Measurements from ENCODE around the gene CTNNA3.
A peak's percentile ranks its signal among the peaks of the same experiment; 100 is the strongest.

The CTNNA3 gene

GRCh38 chr10:67664942-67665341 is 31.1 kb downstream of the CTNNA3 start:
- no peak for DNase-seq

- DNase-seq, result no peak
These were observed 32.4 kb downstream of the CTNNA3 start for GRCh38 chr10:67663449-67664087.

- DNase-seq, result no peak
These were observed 33.6 kb downstream of the CTNNA3 start for GRCh38 chr10:67662415-67662814.

GRCh38 chr10:67659497-67659896 is 36.5 kb downstream of the CTNNA3 start:
- DNase-seq, result no peak

GRCh38 chr10:67657775-67658174 is 38.2 kb downstream of the CTNNA3 start:
- no peak for DNase-seq

GRCh38 chr10:67650558-67650957 is 45.4 kb downstream of the CTNNA3 start:
- no peak for DNase-seq

- DNase-seq, result no peak
These were observed 47.3 kb downstream of the CTNNA3 start for GRCh38 chr10:67648613-67649229.

GRCh38 chr10:67630904-67631303 is 65.1 kb downstream of the CTNNA3 start:
- no peak for DNase-seq

GRCh38 chr10:67629461-67629971 is 66.5 kb downstream of the CTNNA3 start:
- DNase-seq, result no peak

GRCh38 chr10:67622984-67623383 is 73.0 kb downstream of the CTNNA3 start:
- no peak for DNase-seq

GRCh38 chr10:67622511-67622910 is 73.5 kb downstream of the CTNNA3 start:
- DNase-seq, result no peak

GRCh38 chr10:67621834-67622233 is 74.2 kb downstream of the CTNNA3 start:
- DNase-seq, result no peak

- DNase-seq, result no peak
These were observed 77.9 kb downstream of the CTNNA3 start for GRCh38 chr10:67618116-67618515.

- DNase-seq, result peak; percentile 26
These were observed 83.1 kb downstream of the CTNNA3 start for GRCh38 chr10:67612577-67613537.

GRCh38 chr10:67612176-67612575 is 83.8 kb downstream of the CTNNA3 start:
- DNase-seq, result no peak

GRCh38 chr10:67609996-67610793 is 85.8 kb downstream of the CTNNA3 start:
- DNase-seq, result no peak

GRCh38 chr10:67608001-67608400 is 88.0 kb downstream of the CTNNA3 start:
- no peak for DNase-seq

GRCh38 chr10:67607472-67607871 is 88.5 kb downstream of the CTNNA3 start:
- DNase-seq, result no peak

GRCh38 chr10:67606572-67606971 is 89.4 kb downstream of the CTNNA3 start:
- no peak for DNase-seq

- no peak for DNase-seq
These were observed 92.3 kb downstream of the CTNNA3 start for GRCh38 chr10:67603701-67604100.

- no peak for DNase-seq
These were observed 92.9 kb downstream of the CTNNA3 start for GRCh38 chr10:67603086-67603485.

- no peak for DNase-seq
These were observed 93.6 kb downstream of the CTNNA3 start for GRCh38 chr10:67602268-67602950.
